Renal cortex interstitium (tissue), 11 donors: ENCODE data around the gene CRYZ. TPM values are rescaled to one million over a fixed set of nuclear protein-coding genes. Genes with fewer than 3 reads are reported as not detected.
"Not testable (repeated sequence)": the region's sequence is repeated elsewhere in the genome, so short reads cannot be mapped to it uniquely, and the experiment has no call there.

Source experiments
- DNase-seq, 11 donors: peaks; one replicate each; pipeline ENCODE4 v3.0.0-alpha.2; 2013; ENCODE audit warnings: low read depth in 9 of 11, low spot score in 4 of 11; ENCODE audit errors: extremely low read depth in 1 of 11
- polyA plus RNA-seq, 3 donors: library from polyadenylated mRNA; unstranded; fragments of 120-200 nt; gene quantifications; one replicate each; pipeline ENCODE4 v1.2.1, GENCODE V29; 2013; ENCODE audit not compliant: insufficient read length in 3 of 3

The CRYZ gene
- polyA plus RNA-seq, 3 donors = 146 to 183 (median 156) TPM

GRCh38 chr1:74748960-74749359, 16.1 kb upstream of the CRYZ start:
- peak in 1 of 11 donors; percentile 5 for DNase-seq

- not testable (repeated sequence) for DNase-seq
Measured at GRCh38 chr1:74745247-74745646, 12.4 kb upstream of the CRYZ start.

- not testable (repeated sequence) for DNase-seq
Measured at GRCh38 chr1:74740307-74740980, 7.6 kb upstream of the CRYZ start.

GRCh38 chr1:74737333-74737732, 4.5 kb upstream of the CRYZ start:
- DNase-seq = no peak

- DNase-seq = peak; percentile 45 to 81 (median 67)
Measured at GRCh38 chr1:74733604-74734484, 994 bp upstream of the CRYZ start.

GRCh38 chr1:74732071-74732946, 541 bp downstream of the CRYZ start:
- peak in 3 of 11 donors; percentile 9 to 24 (median 18) for DNase-seq

- DNase-seq = peak in 10 of 11 donors; percentile 5 to 79 (median 34)
Measured at GRCh38 chr1:74731399-74732052, 1.3 kb downstream of the CRYZ start.

- DNase-seq = no peak
Measured at GRCh38 chr1:74729741-74730478, 2.9 kb downstream of the CRYZ start.

GRCh38 chr1:74728736-74729135, 4.1 kb downstream of the CRYZ start:
- DNase-seq = no peak

- DNase-seq = no peak
Measured at GRCh38 chr1:74726063-74726462, 6.8 kb downstream of the CRYZ start.

- DNase-seq = no peak
Measured at GRCh38 chr1:74717626-74718025, 15.2 kb downstream of the CRYZ start.

- DNase-seq = no peak
Measured at GRCh38 chr1:74716822-74717221, 16.0 kb downstream of the CRYZ start.

- no peak for DNase-seq
Measured at GRCh38 chr1:74715806-74716205, 17.0 kb downstream of the CRYZ start.

- no peak for DNase-seq
Measured at GRCh38 chr1:74715236-74715502, 17.7 kb downstream of the CRYZ start.

GRCh38 chr1:74714429-74715235, 18.2 kb downstream of the CRYZ start:
- DNase-seq = peak in 1 of 11 donors; percentile 11

- DNase-seq = no peak
Measured at GRCh38 chr1:74713849-74714248, 19.0 kb downstream of the CRYZ start.

- no peak for DNase-seq
Measured at GRCh38 chr1:74712881-74713280, 20.0 kb downstream of the CRYZ start.
